Measurements from ENCODE around the gene PMF1.

DNA sequence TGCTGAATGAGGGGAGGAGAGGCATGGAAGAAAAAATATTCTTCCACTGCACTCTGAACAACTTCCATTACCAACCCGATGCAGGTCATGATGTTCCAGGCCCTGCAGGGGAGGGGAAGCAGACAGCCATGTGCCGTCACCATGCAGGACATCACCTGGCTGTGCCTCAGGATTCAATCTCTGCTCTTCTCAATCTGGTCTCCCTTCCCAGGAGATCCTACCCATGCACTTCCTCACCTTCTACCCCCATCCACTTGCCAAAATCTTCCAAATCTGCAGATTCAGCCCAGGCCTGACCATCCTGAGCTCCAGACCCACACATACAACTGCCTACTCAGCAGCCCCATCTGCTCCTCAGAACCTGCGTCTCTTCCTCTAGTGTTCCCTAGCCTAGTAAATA, 40.8 kb downstream of the PMF1 start:
- TF ChIP-seq POLR2AphosphoS5 (IDR thresholded peaks at IDR 0.05; ENCODE audit: borderline replicate concordance, low read depth, low read length), result no peak
- TF ChIP-seq FOXP2 (optimal IDR thresholded peaks at IDR 0.05; ENCODE audit: control extremely low read depth, extremely low read length, insufficient read depth), result no peak
- no peak for TF ChIP-seq EZH2 (IDR thresholded peaks at IDR 0.05)
